SJSA1 (cell line): Measurements from ENCODE around the gene PITX1. TPM values are rescaled to one million over a fixed set of nuclear protein-coding genes. Genes with fewer than 3 reads are reported as not detected.
"Not testable (repeated sequence)": the region's sequence is repeated elsewhere in the genome, so short reads cannot be mapped to it uniquely, and the experiment has no call there.

Source experiments
- DNase-seq, 2 experiments: peaks; one replicate each; pipeline ENCODE4 v3.0.0-alpha.2; 2015 to 2020; ENCODE audit warnings: low spot score in 2 of 2, low read depth in 1 of 2
- H3K27ac ChIP-seq: fragments of 250-450 bp; sonication (Bioruptor Pico); 2 replicates; pipeline ENCODE4 v1.5.1; 2020; ENCODE audit warnings: mild to moderate bottlenecking, moderate library complexity
- H3K27me3 ChIP-seq: fragments of 250-450 bp; sonication (Bioruptor Pico); replicated peaks from 2 replicates; pipeline ENCODE4 v1.5.1; 2020; ENCODE audit warnings: mild to moderate bottlenecking, moderate library complexity
- H3K36me3 ChIP-seq: fragments of 250-450 bp; sonication (Bioruptor Pico); 2 replicates; pipeline ENCODE4 v1.5.1; 2020; ENCODE audit warnings: mild to moderate bottlenecking
- H3K4me1 ChIP-seq: fragments of 250-450 bp; sonication (Bioruptor Pico); replicated peaks from 2 replicates; pipeline ENCODE4 v1.6.1; 2021; ENCODE audit warnings: mild to moderate bottlenecking
- H3K4me3 ChIP-seq: fragments of 250-450 bp; sonication (Bioruptor Pico); 2 replicates; pipeline ENCODE4 v1.5.1; 2020; ENCODE audit warnings: mild to moderate bottlenecking
- H3K9me3 ChIP-seq: fragments of 250-450 bp; sonication (Bioruptor Pico); replicated peaks from 2 replicates; pipeline ENCODE4 v1.5.1; 2020; ENCODE audit warnings: mild to moderate bottlenecking
- total RNA-seq: library from RNA; depleted of rRNA; stranded (reverse); fragments of >200 nt; shearing (Covaris generic); gene quantifications from 2 replicates; pipeline ENCODE4 v1.2.3, GENCODE V29; 2014; rRNA removed

PITX1 gene
- 25.0 and 28.4 TPM in 2 replicates for total RNA-seq

- DNase-seq, result no peak
- Histone ChIP-seq H3K27me3 (peaks cover 7% of the 10 kb centered on the region), H3K4me1 (peaks cover 13% of the 10 kb centered on the region), H3K27ac (peak within 1 kb of the TSS; percentile 66), H3K36me3 (peaks cover 12% of the 10 kb centered on the region), H3K9me3 (no peaks in the 10 kb centered on the region), H3K4me3 (peak within 1 kb of the TSS; percentile 92)
Measured at GRCh38 chr5:135033901-135034235, at the start of gene PITX1. Gene PITX1 (minus strand): TSS chr5:135034228. CDS start chr5:135033881, 347 bp downstream.

- not testable (repeated sequence) for H3K27ac ChIP-seq, H3K4me1 ChIP-seq, H3K36me3 ChIP-seq, H3K27me3 ChIP-seq, DNase-seq, H3K9me3 ChIP-seq, H3K4me3 ChIP-seq
Measured at GRCh38 chr5:135083334-135083733, 49.3 kb upstream of the PITX1 start.

- no peak for DNase-seq
- Histone ChIP-seq H3K27me3 (peaks cover 3% of the 10 kb centered on the region; the same call in 1 of the 2 replicates), H3K36me3 (no peaks in the 10 kb centered on the region), H3K4me1 (no peaks in the 10 kb centered on the region), H3K27ac (no peak overlapping the region), H3K4me3 (no peak overlapping the region), H3K9me3 (peaks cover 4% of the 10 kb centered on the region; the same call in 1 of the 2 replicates)
Measured at GRCh38 chr5:135081240-135081639, 47.2 kb upstream of the PITX1 start.

DNA sequence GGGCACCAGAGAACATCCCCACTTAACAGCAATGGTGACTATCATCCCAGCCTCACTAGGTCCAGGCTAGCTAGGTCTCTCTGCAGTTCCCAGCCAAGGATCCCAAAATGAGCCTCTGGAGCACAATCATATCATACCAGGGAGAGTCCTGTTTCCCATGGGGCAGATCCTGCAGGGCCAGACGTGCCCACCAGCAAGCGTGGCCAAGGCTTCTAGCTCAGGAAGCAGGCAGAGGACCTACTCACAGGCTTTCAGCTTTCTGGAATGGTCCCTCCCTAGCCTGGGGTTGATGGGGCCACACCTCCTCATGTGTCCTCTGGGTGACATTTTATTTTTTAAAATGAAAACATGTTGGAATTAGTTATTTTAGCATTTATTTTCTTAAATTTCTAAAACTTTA lies 45.7 kb upstream of the PITX1 start:
- Histone ChIP-seq H3K27me3 (peaks cover 3% of the 10 kb centered on the region; the same call in 1 of the 2 replicates), H3K9me3 (peaks cover 4% of the 10 kb centered on the region; the same call in 1 of the 2 replicates)

DNA sequence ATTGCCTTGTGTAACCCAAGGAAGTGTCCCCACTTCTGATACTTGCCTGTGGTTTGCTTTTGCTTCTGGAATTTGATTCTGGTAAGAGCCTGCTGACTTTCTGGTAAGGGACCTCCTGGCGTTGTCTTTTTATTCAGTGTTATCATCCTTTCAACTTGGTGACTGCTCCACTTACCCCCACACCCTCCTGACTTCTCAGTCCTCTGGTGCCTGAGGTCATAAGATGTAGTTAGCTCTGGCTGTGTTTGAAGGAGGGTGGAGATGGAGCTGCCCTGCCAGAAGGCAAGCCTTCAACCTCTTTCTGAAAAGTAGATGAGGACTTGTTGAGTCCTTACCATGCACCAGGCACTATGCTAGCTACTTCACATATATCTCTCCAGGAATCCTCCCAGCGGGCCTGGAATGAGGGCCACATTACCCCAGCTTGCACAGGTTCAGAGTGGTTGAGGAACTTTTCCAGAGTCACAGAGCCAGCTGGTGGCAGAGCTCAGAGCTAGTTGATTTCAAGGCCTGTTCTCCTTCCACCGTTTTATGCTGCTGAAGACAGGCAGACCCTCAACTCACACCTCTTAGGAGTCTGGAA lies 45.2 kb upstream of the PITX1 start:
- no peaks in the 10 kb centered on the region for H3K36me3 ChIP-seq
- no peak overlapping the region for H3K27ac ChIP-seq
- DNase-seq, result no peak
- peaks cover 4% of the 10 kb centered on the region; the same call in 1 of the 2 replicates for H3K9me3 ChIP-seq
- H3K27me3 ChIP-seq, result peaks cover 3% of the 10 kb centered on the region; the same call in 1 of the 2 replicates
- H3K4me1 ChIP-seq, result no peaks in the 10 kb centered on the region
- no peak overlapping the region for H3K4me3 ChIP-seq

More for the DNA sequence above, 45.7 kb upstream of the PITX1 start:
- Histone ChIP-seq H3K4me3 (no peak overlapping the region), H3K36me3 (no peaks in the 10 kb centered on the region), H3K27ac (no peak overlapping the region), H3K4me1 (no peaks in the 10 kb centered on the region)
- DNase-seq, result no peak

DNA sequence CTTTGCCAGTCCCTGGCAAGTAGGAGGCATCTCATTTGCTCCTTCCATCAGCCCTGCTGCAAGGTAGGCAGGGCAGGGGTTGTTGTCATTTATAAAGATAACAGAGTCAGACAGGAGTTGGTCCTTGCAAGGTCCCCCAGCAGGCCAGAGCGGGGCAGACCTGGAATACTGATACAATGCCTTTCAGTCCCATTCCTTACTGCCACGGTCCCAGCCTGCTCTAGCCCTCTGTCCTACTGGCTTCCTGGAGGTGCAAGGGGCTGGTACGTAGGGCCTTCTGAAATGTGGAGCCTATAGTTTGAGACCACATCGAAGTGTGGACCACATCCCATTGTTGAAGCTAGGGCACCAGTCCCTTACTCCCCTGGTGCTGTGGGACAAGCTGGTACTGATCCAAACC lies 42.8 kb upstream of the PITX1 start:
- Histone ChIP-seq H3K27me3 (peaks cover 5% of the 10 kb centered on the region; the same call in 1 of the 2 replicates), H3K9me3 (peaks cover 4% of the 10 kb centered on the region; the same call in 1 of the 2 replicates), H3K4me3 (no peak overlapping the region), H3K27ac (no peak overlapping the region), H3K36me3 (no peaks in the 10 kb centered on the region), H3K4me1 (no peaks in the 10 kb centered on the region)
- no peak for DNase-seq

DNA sequence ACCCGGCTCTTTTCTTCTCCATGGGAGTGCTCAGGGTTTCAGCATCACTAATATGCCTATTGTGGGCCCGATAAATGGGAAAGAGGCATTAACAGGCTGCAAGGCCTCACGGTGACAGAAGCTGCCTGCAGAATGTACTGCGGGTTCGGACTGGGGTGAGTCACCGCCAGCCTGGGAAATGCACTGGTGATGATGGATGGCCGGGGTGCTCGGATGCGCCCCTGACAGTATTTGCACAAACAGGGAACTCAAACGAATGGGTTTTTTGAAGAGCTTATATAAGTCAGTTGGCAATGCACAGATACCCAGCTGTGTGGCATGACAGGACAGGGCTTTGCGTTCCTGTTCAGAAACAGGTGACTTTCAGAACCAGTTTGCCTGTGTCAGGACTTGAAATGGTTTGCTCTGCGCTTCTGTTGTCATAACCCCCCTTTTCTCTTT lies 42.0 kb upstream of the PITX1 start:
- DNase-seq, result no peak
- no peaks in the 10 kb centered on the region for H3K4me1 ChIP-seq

GRCh38 chr5:135075621-135076020 lies 41.6 kb upstream of the PITX1 start:
- Histone ChIP-seq H3K27me3 (peaks cover 5% of the 10 kb centered on the region; the same call in 1 of the 2 replicates), H3K4me1 (no peaks in the 10 kb centered on the region), H3K36me3 (no peaks in the 10 kb centered on the region), H3K4me3 (no peak overlapping the region), H3K27ac (no peak overlapping the region), H3K9me3 (0 out of 2 replicates have a peak, but pooled peaks cover 2% of the 10 kb centered on the region)
- DNase-seq, result no peak

More for the DNA sequence above, 42.0 kb upstream of the PITX1 start:
- H3K36me3 ChIP-seq, result no peaks in the 10 kb centered on the region
- H3K4me3 ChIP-seq, result no peak overlapping the region
- H3K9me3 ChIP-seq, result peaks cover 2% of the 10 kb centered on the region; the same call in 1 of the 2 replicates
- H3K27me3 ChIP-seq, result peaks cover 5% of the 10 kb centered on the region; the same call in 1 of the 2 replicates
- H3K27ac ChIP-seq, result no peak overlapping the region

GRCh38 chr5:135073761-135074345 lies 39.8 kb upstream of the PITX1 start:
- Histone ChIP-seq H3K27ac (no peak overlapping the region), H3K27me3 (0 out of 2 replicates have a peak, but pooled peaks cover 5% of the 10 kb centered on the region), H3K9me3 (no peaks in the 10 kb centered on the region), H3K36me3 (no peaks in the 10 kb centered on the region), H3K4me1 (no peaks in the 10 kb centered on the region), H3K4me3 (no peak overlapping the region)
- DNase-seq, result no peak

DNA sequence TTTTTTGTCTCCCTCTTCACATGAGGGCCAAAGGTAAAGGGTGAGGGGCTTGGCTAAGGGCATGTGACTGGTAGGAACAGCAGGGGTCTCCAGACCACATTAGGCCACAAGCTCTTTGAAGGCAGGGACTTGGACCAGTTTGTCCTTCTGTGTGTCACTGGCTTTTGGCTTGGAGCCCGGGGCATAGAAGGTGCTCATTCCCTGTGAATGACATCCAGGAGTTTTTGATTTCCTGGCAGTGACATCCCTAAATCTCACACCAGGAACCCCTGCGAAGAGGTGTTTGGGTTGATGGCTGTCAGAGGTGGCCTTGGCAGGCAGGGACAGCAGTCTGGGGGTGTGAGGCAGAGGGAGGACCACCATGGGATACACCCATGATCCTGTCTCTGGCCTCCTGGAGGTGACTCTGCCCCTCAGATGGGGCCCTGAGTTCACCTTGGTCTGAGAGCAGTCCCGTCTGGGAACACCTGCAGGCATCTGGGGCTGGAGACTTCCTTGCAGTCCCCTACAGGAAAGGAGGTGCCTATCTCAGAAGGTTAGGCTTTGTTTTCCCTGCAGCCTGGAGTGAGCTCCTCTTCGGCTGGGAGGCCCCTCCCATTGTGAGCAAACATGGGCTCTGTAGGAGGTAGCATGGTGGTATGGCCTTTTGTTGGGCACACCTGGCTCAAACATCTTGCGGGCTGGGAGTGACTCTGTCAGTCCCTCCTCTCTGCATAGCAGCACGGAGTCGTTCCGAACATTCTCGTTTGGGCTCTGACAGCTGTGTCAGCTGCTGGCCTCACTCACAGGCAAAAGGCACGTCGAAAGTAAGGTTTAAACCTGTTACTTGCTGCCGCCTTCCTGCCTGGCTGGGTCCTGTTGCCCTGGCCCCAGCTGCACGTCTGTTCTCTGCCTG lies 38.6 kb upstream of the PITX1 start:
- no peak for DNase-seq

GRCh38 chr5:135071311-135071710 lies 37.3 kb upstream of the PITX1 start:
- H3K9me3 ChIP-seq, result no peaks in the 10 kb centered on the region
- no peaks in the 10 kb centered on the region for H3K4me1 ChIP-seq
- no peak for DNase-seq
- 0 out of 2 replicates have a peak, but pooled peaks cover 7% of the 10 kb centered on the region for H3K27me3 ChIP-seq
- no peak overlapping the region for H3K4me3 ChIP-seq
- H3K27ac ChIP-seq, result no peak overlapping the region
- no peaks in the 10 kb centered on the region for H3K36me3 ChIP-seq

More for the DNA sequence above, 38.6 kb upstream of the PITX1 start:
- no peaks in the 10 kb centered on the region for H3K9me3 ChIP-seq
- H3K27me3 ChIP-seq, result 0 out of 2 replicates have a peak, but pooled peaks cover 5% of the 10 kb centered on the region
- H3K4me1 ChIP-seq, result no peaks in the 10 kb centered on the region
- no peak overlapping the region for H3K27ac ChIP-seq
- no peaks in the 10 kb centered on the region for H3K36me3 ChIP-seq
- no peak overlapping the region for H3K4me3 ChIP-seq

DNA sequence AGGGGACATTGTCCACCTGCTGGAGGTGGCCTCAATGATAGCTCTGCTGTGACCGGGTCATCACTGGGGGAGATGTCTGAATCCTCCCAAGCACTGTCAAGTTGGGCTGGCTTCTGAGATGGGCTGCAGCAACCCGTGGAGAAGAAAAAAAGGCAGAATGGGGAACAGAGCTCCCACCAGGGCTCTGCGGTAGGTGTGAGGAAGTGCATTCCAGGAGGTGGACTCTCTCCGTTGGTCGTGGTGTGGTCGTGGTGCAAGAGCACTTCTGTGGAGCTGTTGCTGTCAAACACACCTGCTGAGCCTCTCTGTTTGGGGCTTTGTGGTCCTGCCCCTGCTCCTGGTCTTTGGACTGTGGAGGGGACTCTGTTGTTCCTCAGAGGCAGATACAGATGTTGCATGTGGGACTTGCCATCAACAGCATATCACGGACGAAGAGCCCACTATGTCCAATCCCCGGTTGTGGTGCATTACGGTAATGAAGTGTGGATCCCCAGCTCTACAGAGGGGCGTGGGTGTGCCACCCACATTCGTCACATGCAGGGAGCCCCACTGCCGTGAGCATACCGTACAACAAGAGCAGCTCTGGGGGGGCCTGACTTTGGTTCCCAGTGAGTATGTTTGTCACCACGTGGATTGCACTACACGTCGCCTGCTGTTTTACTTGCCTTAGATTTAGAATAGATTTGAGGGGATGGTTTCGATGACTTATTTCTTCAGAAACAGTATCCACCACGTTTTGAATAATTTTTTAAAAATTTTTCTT lies 36.0 kb upstream of the PITX1 start:
- Histone ChIP-seq H3K27me3 (0 out of 2 replicates have a peak, but pooled peaks cover 9% of the 10 kb centered on the region), H3K4me3 (no peak overlapping the region), H3K36me3 (no peaks in the 10 kb centered on the region), H3K9me3 (no peaks in the 10 kb centered on the region), H3K4me1 (no peaks in the 10 kb centered on the region), H3K27ac (no peak overlapping the region)
- DNase-seq, result no peak
